Thymus (tissue), 11 donors: Measurements from ENCODE around the gene RPGRIP1L. TPM values are rescaled to one million over a fixed set of nuclear protein-coding genes. Genes with fewer than 3 reads are reported as not detected.
A peak's percentile ranks its signal among the peaks of the same experiment; 100 is the strongest.

Experiments
- DNase-seq, 9 donors: peaks; one replicate each; pipeline ENCODE4 v3.0.0-alpha.2; 2013; ENCODE audit warnings: low spot score in 9 of 9, low read depth in 6 of 9, missing footprints in 1 of 9
- H3K27ac ChIP-seq, 2 donors: one replicate each; pipeline ENCODE4 v1.5.1; 2013; ENCODE audit warnings: control low read depth in 1 of 2, low read depth in 1 of 2, low read length in 1 of 2, mild to moderate bottlenecking in 1 of 2, moderate library complexity in 1 of 2
- H3K27me3 ChIP-seq, 2 donors: one replicate each; pipeline ENCODE4 v1.5.1; 2013; ENCODE audit warnings: low read length in 1 of 2; ENCODE audit not compliant: control insufficient read depth in 2 of 2, insufficient read depth in 1 of 2
- H3K36me3 ChIP-seq, 2 donors: one replicate each; pipeline ENCODE4 v1.5.1; 2013; ENCODE audit warnings: low read length in 1 of 2, mild to moderate bottlenecking in 1 of 2, moderate library complexity in 1 of 2; ENCODE audit not compliant: control insufficient read depth in 2 of 2, insufficient read depth in 2 of 2
- H3K4me1 ChIP-seq, 2 donors: one replicate each; pipeline ENCODE4 v1.5.1; 2013; ENCODE audit warnings: low read length in 2 of 2; ENCODE audit not compliant: control insufficient read depth in 2 of 2, insufficient read depth in 2 of 2
- H3K4me3 ChIP-seq, 2 donors: one replicate each; pipeline ENCODE4 v1.5.1; 2013; ENCODE audit warnings: low read length in 2 of 2, control low read depth in 1 of 2, mild to moderate bottlenecking in 1 of 2
- H3K9me3 ChIP-seq, 2 donors: one replicate each; pipeline ENCODE4 v1.5.1; 2013; ENCODE audit warnings: low read length in 1 of 2, mild to moderate bottlenecking in 1 of 2; ENCODE audit not compliant: control insufficient read depth in 2 of 2, insufficient read depth in 1 of 2
- WGBS: extraction: QIAGEN DNeasy Blood & Tissue Kit; methylation state at CpG from one replicate; pipeline ENCODE4 v1.1.7; 2013; 5-methylcytosine and 5-hydroxymethylcytosine counted together
- polyA plus RNA-seq: library from polyadenylated mRNA; stranded (reverse); fragments of 200-250 nt; gene quantifications from one replicate; pipeline ENCODE4 v1.2.3, GENCODE V29; 2013
- total RNA-seq: library from RNA; stranded (reverse); fragments of 120-200 nt; gene quantifications from one replicate; pipeline ENCODE4 v1.2.4, GENCODE V29; 2013
- donor health status: healthy.

Gene RPGRIP1L
- total and polyA plus RNA-seq, 2 donors: 1.8 to 4.6 TPM

- 97% methylated on average over 3 of the region's 3 CpGs for WGBS
- no peaks in the 10 kb centered on the region for H3K9me3 ChIP-seq
Measured at GRCh38 chr16:53717577-53717976, 13.9 kb upstream of the RPGRIP1L start.

GRCh38 chr16:53715023-53715384 is 11.3 kb upstream of the RPGRIP1L start:
- H3K27ac ChIP-seq: no peak overlapping the region
- H3K9me3 ChIP-seq: no peaks in the 10 kb centered on the region
- H3K27me3 ChIP-seq: no peaks in the 10 kb centered on the region
- H3K36me3 ChIP-seq: no peaks in the 10 kb centered on the region
- no peak overlapping the region for H3K4me3 ChIP-seq
- no peak for DNase-seq
- 97% methylated on average over 2 of the region's 2 CpGs for WGBS
- H3K4me1 ChIP-seq: no peaks in the 10 kb centered on the region

More at GRCh38 chr16:53717577-53717976, 13.9 kb upstream of the RPGRIP1L start:
- Histone ChIP-seq H3K36me3 (no peaks in the 10 kb centered on the region), H3K27me3 (no peaks in the 10 kb centered on the region), H3K27ac (no peak overlapping the region), H3K4me1 (no peaks in the 10 kb centered on the region), H3K4me3 (no peak overlapping the region)
- no peak for DNase-seq

- no peak overlapping the region for H3K4me3 ChIP-seq
- 96% methylated on average over 7 of the region's 7 CpGs for WGBS
- DNase-seq: no peak
- no peaks in the 10 kb centered on the region for H3K4me1 ChIP-seq
- H3K36me3 ChIP-seq: no peaks in the 10 kb centered on the region
- no peaks in the 10 kb centered on the region for H3K9me3 ChIP-seq
- H3K27ac ChIP-seq: no peak overlapping the region
- no peaks in the 10 kb centered on the region for H3K27me3 ChIP-seq
Measured at GRCh38 chr16:53714205-53715022, 10.8 kb upstream of the RPGRIP1L start.

GRCh38 chr16:53713403-53714204 is 9.9 kb upstream of the RPGRIP1L start:
- 96% methylated on average over 3 of the region's 3 CpGs for WGBS
- H3K27ac ChIP-seq: no peak overlapping the region
- no peak for DNase-seq
- no peaks in the 10 kb centered on the region for H3K36me3 ChIP-seq
- no peaks in the 10 kb centered on the region for H3K9me3 ChIP-seq
- H3K4me1 ChIP-seq: no peaks in the 10 kb centered on the region
- H3K27me3 ChIP-seq: no peaks in the 10 kb centered on the region
- H3K4me3 ChIP-seq: no peak overlapping the region

GRCh38 chr16:53712065-53712464 is 8.4 kb upstream of the RPGRIP1L start:
- no peak overlapping the region for H3K27ac ChIP-seq
- 96% methylated on average over 2 of the region's 2 CpGs for WGBS
- no peaks in the 10 kb centered on the region for H3K27me3 ChIP-seq
- no peaks in the 10 kb centered on the region for H3K36me3 ChIP-seq
- H3K9me3 ChIP-seq: no peaks in the 10 kb centered on the region
- no peaks in the 10 kb centered on the region for H3K4me1 ChIP-seq
- DNase-seq: no peak
- no peak overlapping the region for H3K4me3 ChIP-seq

GRCh38 chr16:53711390-53711789 is 7.7 kb upstream of the RPGRIP1L start:
- 97% methylated on average over 3 of the region's 3 CpGs for WGBS
- H3K4me3 ChIP-seq: no peak overlapping the region
- no peak for DNase-seq
- no peaks in the 10 kb centered on the region for H3K36me3 ChIP-seq
- H3K9me3 ChIP-seq: no peaks in the 10 kb centered on the region
- no peak overlapping the region for H3K27ac ChIP-seq
- H3K4me1 ChIP-seq: no peaks in the 10 kb centered on the region
- H3K27me3 ChIP-seq: no peaks in the 10 kb centered on the region

- Histone ChIP-seq H3K4me3 (no peak overlapping the region), H3K9me3 (no peaks in the 10 kb centered on the region), H3K36me3 (no peaks in the 10 kb centered on the region), H3K27me3 (no peaks in the 10 kb centered on the region), H3K4me1 (peaks cover 0 to 4% of the 10 kb centered on the region in 2 donors), H3K27ac (no peak overlapping the region)
- no peak for DNase-seq
- 97% methylated on average over 2 of the region's 2 CpGs for WGBS
Measured at GRCh38 chr16:53708490-53708889, 4.8 kb upstream of the RPGRIP1L start.

GRCh38 chr16:53707671-53708070 is 4.0 kb upstream of the RPGRIP1L start:
- Histone ChIP-seq H3K9me3 (no peaks in the 10 kb centered on the region), H3K27ac (no peak overlapping the region), H3K27me3 (no peaks in the 10 kb centered on the region), H3K4me1 (peaks cover 0 to 7% of the 10 kb centered on the region in 2 donors), H3K36me3 (no peaks in the 10 kb centered on the region), H3K4me3 (no peak overlapping the region)
- 84% methylated on average over 3 of the region's 3 CpGs for WGBS
- no peak for DNase-seq

- Histone ChIP-seq H3K9me3 (no peaks in the 10 kb centered on the region), H3K4me1 (peaks cover 0 to 7% of the 10 kb centered on the region in 2 donors), H3K27me3 (no peaks in the 10 kb centered on the region), H3K4me3 (peak overlapping the region; percentile 54 to 68), H3K27ac (peak overlapping the region in 1 of 2 donors; percentile 25), H3K36me3 (no peaks in the 10 kb centered on the region)
- 31% methylated on average over 6 of the region's 6 CpGs for WGBS
- peak in 1 of 9 donors; percentile 3 for DNase-seq
Measured at GRCh38 chr16:53704445-53704813, 770 bp upstream of the RPGRIP1L start.
